Superior temporal gyrus (tissue), 1 donor: ENCODE data around the gene MED6.

Source experiments
- DNase-seq: peaks from one replicate; pipeline ENCODE4 v3.0.0-alpha.2; 2016; ENCODE audit errors: extremely low spot score

MED6 gene

GRCh38 chr14:70597731-70598130 lies 2.7 kb downstream of the MED6 start:
- DNase-seq, result no peak

DNA sequence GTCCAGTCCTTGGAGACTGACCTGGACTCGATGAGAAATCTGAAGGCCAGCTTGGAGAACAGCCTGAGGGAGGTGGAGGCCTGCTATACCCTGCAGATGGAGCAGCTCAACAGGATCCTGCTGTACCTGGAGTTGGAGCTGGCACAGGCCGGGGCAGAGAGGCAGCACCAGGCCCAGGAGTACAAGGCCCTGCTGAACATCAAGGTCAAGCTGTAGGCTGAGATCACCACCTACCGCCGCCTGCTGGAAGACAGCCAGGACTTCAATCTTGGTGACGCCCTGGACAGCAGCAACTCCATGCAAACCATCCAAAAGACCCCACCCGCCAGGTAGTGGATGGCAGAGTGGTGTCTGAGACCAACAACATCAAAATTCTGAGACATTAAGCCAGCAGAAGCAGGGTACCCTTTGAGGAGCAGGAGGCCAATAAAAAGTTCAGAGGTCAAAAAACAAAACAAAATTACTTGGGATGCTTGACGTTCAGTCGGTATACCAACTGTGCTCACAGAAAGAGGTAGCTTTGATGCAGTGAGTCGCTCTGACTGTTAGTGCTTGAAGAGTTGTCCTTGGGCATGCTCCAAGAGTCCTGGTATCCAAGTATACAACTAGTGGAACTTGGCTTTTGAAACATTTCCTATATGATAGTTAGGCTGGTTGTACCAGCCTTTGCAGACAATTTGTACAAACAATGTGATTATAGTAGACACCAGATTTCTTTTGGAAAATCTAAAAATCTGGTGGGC lies 4.8 kb downstream of the MED6 start:
- no peak for DNase-seq

DNA sequence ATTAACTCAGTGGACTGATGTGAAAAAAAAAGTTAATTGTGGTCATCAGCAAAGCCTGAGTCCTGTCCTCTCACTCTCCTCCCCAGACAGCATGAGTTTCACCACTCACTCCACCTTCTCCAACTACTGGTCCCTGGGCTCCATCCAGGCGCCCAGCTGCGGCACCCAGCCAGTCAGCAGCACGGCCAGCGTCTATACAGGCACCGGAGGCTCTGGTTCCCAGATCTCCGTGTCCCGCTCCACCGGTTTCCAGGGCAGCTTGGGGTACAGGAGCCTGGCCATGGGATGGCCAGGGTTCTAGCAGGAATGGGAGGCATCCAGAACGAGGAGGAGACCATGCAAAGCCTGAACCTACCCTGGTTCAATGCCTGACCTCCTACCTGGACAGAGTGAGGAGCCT lies 6.0 kb downstream of the MED6 start:
- no peak for DNase-seq

- DNase-seq, result no peak
Observed at GRCh38 chr14:70585231-70585630, 15.2 kb downstream of the MED6 start.

GRCh38 chr14:70576891-70577290 lies 23.6 kb downstream of the MED6 start:
- DNase-seq, result no peak

DNA sequence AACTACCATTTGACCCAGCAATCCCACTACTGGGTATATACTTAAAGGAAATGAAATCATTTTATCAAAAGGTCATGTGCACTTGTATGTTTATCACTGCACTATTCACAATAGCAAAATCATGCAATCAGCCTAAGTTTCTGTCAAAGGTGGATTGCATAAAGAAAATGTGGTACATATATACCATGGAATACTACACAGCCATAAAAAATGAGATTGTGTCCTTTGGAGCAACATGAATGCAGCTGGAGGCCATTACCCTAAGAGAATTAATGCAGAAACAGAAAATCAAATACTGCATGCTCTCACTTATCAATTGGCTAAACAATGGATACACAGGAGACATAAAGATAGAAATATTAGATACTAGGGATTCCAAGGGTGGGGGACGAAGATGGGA lies 27.4 kb downstream of the MED6 start:
- no peak for DNase-seq

- DNase-seq, result no peak
Observed at GRCh38 chr14:70571139-70571538, 29.3 kb downstream of the MED6 start.

DNA sequence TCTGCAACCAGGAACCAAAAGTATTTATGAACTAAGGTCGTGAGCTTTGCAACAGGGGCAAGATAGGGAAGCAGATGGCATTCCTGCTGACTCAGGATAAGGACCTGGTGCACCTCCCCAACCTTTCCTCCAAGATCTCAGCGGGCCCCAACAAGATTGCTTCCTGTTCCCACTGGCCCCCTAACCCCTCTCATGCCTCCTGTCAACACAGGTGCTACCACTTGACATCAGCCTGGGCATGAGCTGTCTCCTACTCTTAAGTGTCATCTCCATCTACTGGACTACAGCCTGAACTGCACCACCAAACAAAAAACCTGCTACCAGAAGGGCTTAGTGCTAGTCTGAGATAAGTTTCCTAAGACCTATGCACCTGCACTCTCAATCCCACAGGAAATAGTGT lies 32.7 kb downstream of the MED6 start:
- no peak for DNase-seq

GRCh38 chr14:70563869-70564268 lies 36.6 kb downstream of the MED6 start:
- DNase-seq, result no peak

DNA sequence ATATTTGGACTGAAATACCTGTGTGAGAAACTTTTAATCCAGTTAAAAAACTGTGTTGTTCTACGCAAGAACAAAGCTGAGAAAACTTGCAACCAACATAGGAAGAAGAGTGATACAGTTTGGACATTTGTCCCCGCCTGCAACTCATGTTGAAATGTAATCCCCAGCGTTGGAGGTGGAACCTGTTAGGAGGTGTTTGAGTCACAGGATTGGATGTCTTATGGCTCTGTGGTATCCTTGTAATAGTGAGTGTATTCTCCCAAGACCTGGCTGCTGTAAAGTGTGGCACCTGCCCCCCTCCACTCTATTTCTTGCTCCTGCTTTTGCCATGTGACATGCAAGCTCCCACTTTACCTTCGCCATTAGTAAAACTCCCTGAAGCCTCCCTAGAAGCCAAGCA lies 37.0 kb downstream of the MED6 start:
- DNase-seq, result no peak

- DNase-seq, result no peak
Observed at GRCh38 chr14:70558356-70558755, 42.1 kb downstream of the MED6 start.

GRCh38 chr14:70555890-70556289 lies 44.6 kb downstream of the MED6 start:
- DNase-seq, result no peak

DNA sequence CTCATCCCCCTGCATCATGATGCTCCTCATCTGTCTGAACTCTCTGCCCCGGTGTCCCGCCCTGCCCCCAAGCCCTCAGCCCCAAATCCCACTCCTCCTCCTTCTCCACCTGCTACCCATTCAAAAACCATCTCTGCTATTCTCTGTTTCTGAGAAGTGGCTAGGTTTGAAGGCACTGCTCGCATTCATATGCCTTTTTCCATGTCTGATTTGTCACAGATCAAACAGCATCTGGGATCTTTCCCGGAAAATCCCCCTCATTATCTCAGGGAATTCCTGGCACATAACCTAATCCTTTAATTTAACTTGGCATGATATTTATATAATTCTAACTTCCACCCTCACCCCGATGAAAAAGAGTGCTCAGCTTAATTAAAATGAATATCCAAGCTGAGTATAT lies 62.4 kb downstream of the MED6 start:
- no peak for DNase-seq

DNA sequence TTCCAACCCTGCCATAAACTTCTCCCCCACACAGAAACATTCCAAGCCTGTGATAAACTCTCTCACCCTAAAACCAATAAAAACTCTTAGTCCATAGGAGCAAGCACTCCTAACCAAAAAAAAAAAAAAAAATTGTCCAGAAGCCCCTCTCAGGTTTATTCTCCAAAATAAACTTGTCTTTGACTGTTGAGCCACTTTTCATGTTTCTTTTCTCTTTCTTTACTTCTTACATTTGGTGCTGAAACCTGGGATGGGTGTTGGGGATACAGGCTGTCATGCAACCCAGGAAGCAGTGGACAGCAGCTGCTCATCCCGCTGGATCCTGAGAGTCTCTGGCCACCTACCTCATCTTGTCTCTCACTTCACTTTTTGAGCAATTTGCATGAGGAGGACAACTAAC lies 63.6 kb downstream of the MED6 start:
- DNase-seq, result no peak

GRCh38 chr14:70534904-70535303 lies 65.6 kb downstream of the MED6 start, which contains the start of gene ADAM20:
TSS of gene ADAM20 (minus strand) at chr14:70535004. CDS start at chr14:70524757, 10,247 bp downstream.
- no peak for DNase-seq
